ENCODE data around the gene AIRE.
"Not testable (repeated sequence)": the region's sequence is repeated elsewhere in the genome, so short reads cannot be mapped to it uniquely, and the experiment has no call there.

AIRE gene

DNA sequence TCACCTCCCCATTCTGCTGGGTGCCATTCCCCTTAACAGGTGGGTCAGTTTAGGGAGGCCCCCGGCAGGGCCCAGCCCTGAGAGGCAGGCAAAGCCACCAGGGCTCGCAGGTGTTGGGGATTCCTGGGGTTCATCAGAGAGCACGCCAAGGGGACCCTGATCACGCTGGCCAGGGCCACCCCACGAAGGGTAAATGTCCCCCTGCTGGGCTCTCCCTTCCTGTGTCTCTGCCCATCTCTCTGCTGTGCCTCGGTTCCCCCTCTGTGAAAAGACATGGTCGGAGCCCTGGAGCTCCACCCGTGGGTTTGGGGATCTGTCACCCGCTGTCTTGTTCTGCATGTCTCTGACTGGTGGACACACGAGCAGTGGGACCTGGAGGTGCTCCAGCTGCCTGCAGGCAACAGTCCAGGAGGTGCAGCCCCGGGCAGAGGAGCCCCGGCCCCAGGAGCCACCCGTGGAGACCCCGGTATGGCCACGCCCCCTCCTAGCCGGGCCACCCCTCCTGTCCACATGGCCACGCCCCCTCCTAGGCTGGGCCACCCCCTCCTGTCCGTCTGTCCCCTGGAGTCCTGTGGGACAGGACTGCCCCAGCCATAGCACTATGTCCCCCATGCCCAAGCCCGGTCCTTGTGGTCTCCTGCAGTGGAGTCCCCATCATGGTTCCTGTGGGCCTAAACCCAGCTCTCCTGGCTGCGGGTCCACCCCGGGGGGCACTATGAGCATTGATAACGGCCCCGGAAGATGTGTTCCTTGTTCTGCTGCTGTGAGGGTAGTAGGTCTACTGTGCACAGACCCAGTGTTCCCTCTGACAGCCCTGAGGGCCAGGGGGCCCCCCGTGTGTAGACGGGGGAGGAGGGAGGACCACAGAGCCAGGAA is 6.5 kb downstream of the AIRE start:
- no peak for DNase-seq

DNA sequence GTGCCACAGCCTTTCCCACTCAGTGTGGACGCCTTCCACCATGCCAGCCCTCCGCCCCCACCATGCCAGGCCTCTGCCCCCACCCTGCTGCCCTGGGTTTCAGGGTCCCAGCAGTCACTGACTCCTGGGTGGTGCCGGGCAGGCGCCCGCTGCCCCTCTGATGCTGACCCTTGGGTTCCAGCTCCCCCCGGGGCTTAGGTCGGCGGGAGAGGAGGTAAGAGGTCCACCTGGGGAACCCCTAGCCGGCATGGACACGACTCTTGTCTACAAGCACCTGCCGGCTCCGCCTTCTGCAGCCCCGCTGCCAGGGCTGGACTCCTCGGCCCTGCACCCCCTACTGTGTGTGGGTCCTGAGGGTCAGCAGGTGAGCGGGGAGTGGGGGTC is 7.1 kb downstream of the AIRE start:
- no peak for DNase-seq

DNA sequence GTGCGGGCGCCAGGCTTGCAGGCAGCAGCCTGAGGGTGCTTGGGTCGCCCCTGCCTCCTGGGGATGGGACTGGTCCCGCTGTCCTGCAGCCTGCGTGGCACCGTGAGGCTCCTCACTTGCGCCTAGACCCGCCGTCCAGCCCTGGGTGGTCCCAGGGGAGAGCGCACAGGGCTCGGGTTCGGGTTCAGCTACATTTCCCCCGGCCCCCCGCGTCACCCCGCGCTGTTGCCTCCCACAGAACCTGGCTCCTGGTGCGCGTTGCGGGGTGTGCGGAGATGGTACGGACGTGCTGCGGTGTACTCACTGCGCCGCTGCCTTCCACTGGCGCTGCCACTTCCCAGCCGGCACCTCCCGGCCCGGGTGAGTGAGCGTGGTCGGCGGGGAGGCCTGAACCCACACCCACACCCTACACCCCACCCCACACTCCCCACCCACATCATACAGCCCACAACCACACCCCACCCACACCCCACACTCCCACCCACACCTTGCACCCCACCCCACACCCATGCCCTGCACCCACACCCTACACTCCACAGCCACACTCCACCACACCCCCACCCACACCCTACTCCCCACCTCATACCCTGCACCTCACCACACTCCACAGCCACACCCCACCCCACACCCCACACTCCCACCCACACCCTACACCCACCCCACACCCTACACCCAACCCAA is 8.0 kb downstream of the AIRE start:
- DNase-seq: no peak

DNA sequence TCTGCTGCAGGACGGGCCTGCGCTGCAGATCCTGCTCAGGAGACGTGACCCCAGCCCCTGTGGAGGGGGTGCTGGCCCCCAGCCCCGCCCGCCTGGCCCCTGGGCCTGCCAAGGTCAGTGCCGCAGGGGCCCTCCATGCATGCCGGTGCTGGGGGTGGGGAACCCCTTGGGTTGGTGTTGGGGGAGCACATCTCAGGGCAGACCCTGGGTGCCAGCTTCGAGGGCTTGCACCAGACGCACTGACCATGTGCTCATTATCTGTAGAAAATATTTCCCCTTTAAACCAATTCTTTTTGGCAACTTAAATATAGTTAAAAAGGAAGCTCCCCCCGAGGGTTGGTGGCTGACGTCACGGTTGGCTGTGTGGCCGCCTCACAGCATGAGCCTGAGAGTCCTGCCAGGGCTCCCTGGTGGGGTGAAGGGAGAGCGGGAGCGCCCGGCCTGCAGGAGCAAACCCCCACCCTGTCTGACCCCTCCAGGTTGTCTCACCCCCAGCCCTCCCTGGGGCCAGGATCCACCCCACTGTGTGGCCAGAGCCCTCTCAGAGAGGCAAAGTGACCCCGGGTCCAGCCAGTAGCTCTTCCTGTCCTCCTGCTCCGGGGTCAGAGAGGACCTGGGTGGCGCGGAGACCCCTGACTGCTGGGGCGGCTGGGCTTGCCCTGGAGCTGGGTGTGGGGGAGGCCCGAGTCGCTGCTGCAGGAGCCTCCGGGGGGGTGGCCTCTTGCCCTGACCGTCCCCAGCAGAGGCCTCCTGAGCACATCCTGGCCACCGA is 8.9 kb downstream of the AIRE start:
- no peak for DNase-seq

DNA sequence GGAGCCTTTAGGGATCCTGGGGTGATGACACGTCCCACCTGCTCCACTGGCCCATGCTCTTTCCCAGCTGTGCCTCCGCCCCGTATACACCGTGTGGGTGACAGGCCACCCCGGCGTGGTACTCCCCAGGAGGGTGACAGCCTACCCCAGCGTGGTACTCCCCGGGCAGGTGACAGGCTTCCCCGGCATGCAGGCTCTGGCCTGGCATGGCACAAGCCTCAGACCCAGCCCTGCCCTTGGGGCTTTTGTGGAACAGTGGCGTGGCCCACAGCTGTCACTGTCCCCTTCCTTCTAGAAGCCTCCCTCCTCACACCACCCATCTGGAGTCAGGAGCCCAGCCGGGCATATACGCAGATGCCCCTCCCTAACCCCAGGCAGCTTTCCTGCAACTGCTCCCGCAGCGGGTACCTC is 9.5 kb downstream of the AIRE start:
- no peak for DNase-seq

DNA sequence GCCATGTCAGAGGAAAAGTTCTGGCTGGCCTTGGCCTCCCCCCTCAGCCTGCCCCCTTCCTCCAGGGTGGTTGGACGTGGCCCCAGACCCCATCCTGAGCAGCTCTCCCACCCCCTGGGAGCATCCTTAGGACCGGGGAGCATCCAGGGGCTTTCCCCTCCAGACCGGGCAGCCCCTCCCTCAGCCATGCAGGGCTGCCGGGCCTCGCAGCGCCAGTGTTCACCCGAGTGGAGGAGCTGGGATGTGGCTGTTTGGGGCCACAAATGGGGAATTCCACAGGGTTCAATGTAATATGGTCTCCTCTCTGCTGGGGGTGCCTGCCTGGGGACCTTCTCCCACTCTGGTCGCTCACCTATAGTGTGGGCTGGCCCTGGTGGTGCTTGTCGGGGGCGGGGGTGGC is 10.0 kb downstream of the AIRE start:
- no peak for DNase-seq

DNA sequence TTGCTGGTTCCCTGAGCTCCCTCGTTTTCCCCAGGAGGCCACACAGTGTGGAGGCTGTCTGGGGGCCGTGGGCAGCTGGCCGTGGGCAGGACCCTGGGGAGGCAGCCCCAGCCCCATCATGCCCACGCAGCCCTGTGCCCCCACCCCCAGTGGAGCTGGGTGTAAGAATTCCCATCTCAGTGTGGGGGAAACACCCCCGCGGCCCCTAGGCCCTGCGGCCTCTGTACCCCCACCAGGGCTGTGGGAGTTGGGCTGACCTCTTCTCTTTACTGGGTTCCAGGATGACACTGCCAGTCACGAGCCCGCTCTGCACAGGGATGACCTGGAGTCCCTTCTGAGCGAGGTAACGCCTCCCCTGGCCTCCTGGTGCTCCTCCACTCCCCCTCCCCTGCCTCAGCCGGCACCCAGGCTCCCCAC is 10.4 kb downstream of the AIRE start:
- no peak for DNase-seq

DNA sequence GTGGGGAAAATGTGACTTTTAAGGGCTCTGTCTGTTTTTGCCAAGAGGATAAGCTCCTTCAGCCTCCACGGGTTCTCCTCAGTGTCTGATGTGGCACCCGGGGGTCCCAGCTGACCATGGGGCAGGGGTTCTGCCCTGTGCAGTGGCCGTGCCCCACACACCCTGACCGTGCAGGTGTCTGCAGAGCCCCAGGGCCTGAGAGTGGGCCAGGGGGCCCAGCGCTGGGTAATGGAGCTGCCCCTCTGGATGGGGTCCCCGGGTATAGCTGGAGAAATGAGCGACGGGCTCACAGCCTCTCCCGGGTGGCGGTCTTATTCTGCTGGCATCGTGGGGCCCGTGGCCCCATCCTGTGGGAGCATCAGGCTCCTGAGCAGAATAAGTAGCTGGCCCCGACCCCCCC is 11.2 kb downstream of the AIRE start:
- DNase-seq: no peak

DNA sequence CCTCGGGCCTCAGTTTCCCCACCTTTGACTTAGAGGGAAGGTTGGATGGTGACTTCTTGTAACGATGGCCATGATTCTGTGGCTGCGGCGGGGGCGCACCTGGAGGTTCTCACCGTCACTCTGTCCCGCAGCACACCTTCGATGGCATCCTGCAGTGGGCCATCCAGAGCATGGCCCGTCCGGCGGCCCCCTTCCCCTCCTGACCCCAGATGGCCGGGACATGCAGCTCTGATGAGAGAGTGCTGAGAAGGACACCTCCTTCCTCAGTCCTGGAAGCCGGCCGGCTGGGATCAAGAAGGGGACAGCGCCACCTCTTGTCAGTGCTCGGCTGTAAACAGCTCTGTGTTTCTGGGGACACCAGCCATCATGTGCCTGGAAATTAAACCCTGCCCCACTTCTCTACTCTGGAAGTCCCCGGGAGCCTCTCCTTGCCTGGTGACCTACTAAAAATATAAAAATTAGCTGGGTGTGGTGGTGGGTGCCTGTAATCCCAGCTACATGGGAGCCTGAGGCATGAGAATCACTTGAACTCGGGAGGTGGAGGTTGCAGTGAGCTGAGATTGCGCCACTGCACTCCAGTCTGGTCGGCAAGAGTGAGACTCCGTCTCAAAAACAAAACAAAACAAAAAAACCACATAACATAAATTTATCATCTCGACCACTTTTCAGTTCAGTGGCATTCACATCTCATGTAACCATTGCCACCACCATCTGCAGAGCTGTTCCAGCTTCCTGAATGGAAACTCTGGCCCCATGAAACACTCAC is 12.0 kb downstream of the AIRE start:
- DNase-seq: peak; percentile 75 to 78

DNA sequence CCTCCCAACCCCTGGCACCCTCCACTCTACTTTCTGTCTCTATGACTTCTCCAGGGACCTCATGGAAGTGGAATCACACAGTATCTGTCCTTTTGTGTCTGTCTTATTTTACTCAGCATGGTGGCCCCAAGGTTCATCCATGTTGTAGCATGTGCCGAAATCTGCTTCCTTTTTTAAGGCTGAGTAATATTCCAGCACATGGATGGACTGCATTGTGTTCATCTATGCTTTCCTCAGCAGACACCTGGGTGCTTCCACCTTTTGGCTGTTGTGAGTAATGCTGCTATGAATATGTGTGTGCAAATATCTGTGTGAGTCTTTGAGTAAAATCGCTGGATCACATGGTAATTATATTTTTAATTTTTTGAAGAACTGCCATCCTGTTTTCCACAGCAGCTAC is 12.6 kb downstream of the AIRE start:
- DNase-seq: no peak

DNA sequence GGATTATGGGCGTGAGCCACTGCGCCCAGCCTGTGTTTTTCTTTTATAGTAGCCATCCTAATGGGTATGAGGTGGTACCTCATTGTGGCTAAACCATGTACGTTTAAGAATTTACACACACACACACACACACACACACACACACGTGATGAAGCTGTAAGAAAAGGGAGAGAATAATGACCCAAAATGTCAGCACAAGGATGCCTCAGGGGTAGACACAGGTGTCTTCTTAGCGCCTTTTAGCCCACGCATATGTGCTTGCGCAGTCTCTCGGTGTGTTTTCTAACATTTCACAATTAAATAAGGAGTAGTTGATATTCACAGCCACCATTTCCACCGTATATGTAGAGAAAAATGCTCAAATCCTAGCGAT is 13.4 kb downstream of the AIRE start:
- peak in 1 of 2 experiments; percentile 58 for DNase-seq

DNA sequence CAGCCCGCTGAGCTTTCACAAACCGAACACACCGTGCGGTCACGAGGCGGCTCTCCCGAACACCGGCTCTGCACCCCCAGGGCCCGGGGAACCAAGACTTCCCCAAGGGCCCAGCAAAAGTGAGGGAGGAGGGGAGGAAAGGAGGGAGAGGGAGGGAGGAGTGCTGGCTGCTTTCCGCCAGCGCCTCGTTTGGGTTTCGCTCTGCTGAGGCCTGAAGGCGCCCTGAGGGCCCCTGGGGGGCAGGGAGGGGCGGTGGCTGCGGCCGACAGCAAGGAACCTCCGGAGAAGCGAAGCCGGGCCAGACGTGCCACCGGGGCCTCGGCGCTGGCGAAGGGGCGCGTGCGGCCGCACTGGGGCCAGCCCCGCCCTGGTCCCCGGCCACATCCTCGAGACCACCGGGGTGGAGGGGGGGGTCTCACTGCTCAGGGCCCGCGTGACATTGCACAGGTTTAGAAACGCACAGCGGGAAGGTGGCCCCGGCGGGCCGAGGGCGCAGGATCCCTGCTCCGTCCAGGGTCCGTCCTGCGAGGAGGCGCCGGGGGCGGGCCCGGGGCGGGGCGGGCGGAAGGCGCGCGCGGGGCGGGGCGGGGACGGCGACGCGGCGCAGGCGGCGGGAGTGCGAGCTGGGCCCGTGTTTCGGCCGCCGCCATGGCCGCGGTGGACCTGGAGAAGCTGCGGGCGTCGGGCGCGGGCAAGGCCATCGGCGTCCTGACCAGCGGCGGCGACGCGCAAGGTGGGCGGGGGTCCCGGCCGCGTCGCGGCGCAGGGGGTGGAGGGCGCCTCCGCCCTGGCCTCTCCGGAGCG is 14.0 kb downstream of the AIRE start, which contains the start of gene PFKL:
PFKL (plus strand) TSS at position 596 of the 804 bp plus-strand sequence; CDS start at position 649, 53 bp downstream.
- DNase-seq: peak; percentile 35 to 58

DNA sequence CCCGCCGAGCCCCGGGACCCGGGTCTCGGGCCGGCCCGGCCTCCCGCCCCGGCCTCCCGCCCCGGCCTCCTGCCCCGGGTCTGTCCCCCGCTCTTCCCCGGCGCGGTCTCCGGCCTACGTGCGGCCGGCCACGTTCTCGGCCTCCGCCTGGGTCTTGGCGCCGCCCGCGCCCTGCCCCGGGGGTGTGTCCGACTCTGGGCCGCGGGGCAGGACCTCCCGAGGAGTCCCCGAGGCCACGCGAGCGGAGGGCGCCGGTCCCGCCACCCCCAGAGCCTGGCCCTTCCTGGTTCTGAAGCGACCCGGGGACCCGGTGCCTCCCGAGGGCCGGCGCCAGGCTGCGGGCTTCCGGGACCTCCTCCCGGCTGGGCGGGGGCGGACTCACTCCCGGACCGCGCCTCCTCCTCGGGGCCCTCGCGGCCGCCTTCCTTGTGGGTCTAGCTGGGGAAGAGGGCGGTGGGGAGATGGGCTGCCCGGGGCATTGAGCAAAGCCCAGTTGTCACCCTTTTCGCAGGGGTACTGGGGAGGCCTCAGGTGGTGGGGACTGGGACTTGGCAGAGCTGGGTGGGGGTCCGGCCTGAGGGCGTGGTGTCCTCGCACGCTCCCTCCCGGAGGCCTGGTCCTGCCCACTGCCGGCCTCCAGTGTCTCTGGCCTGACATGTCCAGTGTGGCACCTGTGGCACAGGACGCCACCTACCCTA is 14.7 kb downstream of the AIRE start:
- peak; percentile 15 to 24 for DNase-seq

DNA sequence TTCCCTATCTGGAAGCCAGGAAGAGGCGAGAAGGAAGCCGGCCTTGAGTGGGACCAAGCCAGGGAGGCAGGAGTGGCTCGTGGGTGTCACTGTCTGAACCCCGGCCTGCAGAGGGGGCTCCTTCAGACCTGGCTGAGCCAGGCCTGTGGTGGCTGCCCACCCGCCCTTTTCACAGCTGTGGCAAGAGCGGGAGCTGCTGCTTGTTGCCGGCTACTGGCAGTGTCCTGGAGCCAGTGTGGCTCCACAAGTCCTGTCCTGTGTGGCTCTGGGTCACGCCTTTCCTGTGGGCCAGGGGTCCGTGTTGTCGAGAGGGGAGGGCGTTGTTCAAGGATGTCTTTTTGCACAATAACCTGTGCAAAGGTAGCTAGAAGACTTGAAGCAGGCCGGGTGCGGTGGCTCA is 15.5 kb downstream of the AIRE start:
- DNase-seq: no peak

DNA sequence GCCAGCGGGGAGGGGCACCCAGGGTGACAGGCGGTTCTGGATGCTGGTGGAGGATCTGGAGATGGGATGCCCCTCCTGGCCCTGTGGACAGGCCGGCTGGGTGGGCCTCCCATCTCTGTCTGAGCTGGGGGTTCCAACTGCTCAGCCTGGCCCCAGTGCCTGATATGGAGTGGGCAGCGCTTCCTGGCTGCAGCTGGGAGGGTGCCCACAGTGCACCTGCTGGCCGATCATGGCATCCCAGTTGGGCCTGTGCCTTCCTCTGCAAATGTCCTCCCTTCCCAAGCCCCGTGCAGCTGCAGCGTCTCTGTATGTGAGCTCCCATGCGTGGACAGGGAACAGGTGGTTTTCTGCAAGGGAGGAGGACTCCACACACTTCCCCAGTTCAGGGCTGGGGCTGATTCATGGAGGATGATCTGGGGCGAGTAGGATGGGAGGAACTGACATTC is 16.3 kb downstream of the AIRE start:
- peak in 1 of 2 experiments; percentile 4 for DNase-seq

DNA sequence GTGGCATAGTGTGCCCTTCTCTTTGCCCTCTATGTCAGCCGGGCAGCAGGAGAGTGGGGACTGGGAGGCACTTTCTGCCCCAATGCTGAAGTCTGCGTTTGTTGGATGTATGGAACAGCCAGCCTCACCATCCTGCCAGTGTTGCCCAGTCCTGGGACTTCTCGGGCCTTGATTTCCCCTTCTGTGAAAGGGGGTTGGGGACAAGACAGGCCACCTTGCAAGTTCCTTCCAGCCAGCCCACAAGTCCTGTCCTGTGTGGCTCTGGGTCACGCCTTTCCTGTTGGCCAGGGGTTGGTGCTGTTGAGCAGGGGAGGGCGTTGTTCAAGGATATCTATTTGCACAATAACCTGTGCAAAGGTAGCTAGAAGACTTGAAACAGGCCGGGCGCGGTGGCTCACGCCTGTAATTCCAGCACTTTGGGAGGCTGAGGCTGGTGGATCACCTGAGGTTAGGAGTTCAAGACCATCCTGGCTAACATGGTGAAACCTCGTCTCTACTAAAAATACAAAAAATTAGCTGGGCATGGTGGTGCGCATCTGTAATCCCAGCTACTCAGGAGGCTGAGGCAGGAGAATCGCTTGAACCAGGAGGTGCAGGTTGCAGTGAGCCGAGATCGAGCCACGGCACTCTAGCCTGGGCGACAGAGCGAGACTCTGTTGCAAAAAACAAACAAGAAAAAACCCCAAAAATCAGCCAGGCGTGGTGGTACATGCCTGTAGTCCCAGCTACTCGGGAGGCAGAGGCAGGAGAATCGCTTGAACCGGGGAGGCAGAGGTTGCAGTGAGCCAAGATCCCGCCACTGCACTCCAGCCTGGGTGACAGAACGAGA is 17.1 kb downstream of the AIRE start:
- not testable (repeated sequence) for DNase-seq

DNA sequence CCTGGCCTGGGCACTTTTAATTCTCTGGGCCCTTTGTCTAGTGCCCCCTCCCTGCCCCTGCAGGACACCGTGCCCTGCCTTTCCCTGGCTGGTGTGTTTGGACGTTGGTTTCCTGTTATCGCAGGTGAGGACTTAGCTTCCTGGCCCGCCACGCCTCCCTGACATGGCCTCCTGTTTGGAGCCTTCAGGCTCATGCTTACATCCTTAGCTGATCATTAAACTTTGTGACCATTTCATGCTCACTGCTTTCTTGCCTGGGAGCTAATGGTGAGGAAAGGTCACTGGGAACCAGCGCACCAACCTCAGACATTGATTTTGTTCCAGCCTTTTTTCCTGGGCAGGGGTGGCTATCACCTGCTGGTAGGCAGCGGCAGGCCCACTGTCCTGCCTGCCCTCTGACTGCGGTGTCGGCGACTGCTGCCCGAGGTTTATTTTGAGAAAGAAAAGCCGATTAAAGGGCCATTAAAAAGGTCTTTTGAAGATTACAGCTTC is 17.9 kb downstream of the AIRE start:
- no peak for DNase-seq

DNA sequence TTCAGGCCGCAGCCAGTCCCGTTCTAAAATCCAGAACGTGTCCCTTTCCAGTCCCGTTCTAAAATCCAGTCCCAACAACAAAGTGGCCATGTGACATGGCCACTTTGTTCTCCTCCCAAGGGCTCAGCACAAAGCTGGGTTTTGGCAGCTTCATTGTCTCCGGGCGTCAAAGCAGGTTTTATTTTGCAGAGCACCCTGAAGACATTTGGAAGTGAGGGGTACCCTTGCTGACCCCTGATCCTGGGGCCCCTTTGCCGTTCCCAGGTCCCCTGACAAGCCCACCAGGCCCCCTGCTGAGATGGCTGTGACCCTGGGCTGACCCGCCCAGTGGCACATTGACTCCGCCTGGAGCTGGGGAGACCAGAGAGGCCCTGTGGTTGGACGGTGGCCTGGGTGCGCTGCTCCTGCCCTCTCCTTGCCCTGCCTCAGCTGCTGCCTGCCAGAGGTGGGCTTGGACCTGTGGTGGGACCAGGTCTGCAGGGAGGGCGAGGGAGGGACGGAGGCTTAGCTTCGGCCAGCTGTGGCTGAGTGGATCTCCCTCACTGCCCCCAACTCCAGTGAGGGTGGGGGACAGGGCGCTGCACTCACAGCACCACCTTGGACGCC is 18.4 kb downstream of the AIRE start:
- no peak for DNase-seq

DNA sequence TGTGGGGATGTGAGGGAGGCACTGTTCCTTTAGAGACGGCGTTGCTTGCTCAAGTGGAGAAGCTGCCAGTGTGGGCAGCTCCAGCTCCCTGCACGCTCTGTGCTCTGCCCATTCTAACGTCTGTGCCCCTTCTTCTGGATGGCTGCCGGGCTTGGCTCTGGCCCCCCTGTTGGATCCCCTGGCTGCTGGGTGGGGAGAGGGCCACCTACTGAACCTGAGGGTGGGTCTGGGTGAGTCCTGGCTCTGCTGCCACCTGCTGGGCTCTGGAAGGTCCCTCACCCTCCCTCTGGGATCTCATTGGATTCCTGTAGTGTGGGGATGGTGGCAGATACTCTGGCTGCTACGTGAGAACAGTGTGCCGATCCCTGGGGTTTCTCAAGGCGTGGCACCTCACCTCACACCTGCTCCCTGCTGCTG is 19.2 kb downstream of the AIRE start:
- peak; percentile 4 to 12 for DNase-seq

DNA sequence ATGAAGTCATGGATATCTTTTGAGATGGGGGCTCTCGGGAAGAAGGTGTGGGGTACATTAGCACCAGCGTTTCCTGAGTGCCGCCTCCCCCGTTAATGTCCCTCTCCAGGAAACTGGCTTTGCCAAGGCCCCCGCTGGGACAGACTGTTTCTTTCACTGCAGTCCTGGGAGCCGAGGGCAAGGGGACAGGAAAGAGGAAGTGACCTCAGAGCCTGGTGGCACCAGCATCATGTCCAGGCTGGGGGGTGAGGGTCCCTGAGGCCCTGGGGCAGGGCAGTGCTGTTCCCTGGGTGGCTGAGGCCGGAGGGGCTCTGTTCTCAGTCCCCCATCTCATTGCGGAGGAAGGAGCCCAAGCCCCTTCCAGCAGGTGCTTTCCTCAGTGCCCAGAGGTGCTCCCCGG is 20.0 kb downstream of the AIRE start:
- no peak for DNase-seq

Measured in AML-193 (cell line).